CD1c-positive myeloid dendritic cell (primary cell): ENCODE results near the gene KRTAP19-6.
"Not testable (repeated sequence)": the region's sequence is repeated elsewhere in the genome, so short reads cannot be mapped to it uniquely, and the experiment has no call there.

ENCODE experiments used
- DNase-seq: peaks from one replicate; pipeline ENCODE4 v3.0.0-alpha.2; 2016; ENCODE audit errors: extremely low spot score

The KRTAP19-6 gene, protein sequence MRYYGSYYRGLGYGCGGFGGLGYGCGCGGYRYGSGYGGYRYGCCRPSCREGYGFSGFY

DNA sequence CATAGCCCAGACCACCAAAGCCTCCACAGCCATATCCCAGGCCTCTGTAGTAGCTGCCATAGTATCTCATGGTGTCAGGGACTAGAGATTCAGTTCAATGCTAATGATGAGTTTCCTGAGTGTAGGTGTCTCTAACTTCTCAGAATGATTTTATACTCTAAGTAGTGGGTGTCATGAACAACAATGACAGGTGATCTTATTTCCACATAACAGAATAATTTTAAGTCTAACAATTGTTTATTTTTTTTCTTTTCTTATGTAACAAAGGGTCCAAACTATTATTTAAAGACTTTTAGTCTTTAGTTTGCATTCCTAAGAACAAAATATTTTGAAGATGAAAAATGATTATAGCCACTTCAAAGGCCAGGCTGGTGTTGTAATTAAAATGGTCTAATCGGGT lies at the start of gene KRTAP19-6:
TSS of gene KRTAP19-6 (minus strand) at position 101 of the 400 bp plus-strand sequence. CDS start at position 70, 31 bp downstream.
- DNase-seq, result no peak

DNA sequence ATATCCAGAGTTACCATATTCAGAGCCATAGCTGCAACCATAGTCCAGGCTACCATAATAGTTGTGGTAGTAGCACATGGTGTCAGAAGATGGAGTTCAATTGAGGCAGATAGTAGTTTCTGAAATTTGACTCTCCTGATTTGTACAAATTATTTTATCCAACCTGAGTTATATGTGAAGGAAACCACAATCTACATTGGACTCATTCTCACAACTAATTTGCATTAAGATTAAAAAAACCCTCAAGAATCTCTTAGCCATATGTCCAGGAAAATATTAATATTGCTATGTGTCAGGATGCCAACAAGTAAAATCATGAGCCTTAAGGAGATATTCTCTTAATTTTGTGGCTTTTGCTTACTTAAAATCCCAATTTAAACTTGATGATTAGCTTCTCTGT lies 48.6 kb upstream of the KRTAP19-6 start, which contains the start of gene KRTAP22-2:
TSS of gene KRTAP22-2 (minus strand) at position 101 of the 400 bp plus-strand sequence.
- no peak for DNase-seq

DNA sequence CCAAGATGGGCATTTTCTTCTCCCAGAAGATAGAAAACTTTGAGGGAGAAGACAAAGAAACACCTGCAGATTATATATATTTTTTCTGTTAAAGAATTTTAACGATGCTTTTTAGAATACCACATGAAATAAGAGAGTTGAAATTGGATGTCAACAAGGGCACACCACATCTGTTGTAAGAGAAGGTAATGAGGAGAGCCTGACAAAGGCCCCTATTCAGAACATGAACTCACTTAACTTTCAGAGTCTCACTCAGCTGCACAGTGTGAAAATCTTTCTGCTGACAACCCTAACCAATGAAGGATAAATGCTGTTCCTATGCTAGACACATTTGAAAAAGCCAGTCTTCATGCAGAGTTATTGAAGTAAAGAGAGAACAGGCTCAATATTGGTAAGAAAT lies 41.2 kb upstream of the KRTAP19-6 start:
- DNase-seq, result no peak

GRCh38 chr21:30580132-30580531 lies 38.5 kb upstream of the KRTAP19-6 start:
- no peak for DNase-seq

- no peak for DNase-seq
Measured at GRCh38 chr21:30579346-30579745, 37.7 kb upstream of the KRTAP19-6 start.

DNA sequence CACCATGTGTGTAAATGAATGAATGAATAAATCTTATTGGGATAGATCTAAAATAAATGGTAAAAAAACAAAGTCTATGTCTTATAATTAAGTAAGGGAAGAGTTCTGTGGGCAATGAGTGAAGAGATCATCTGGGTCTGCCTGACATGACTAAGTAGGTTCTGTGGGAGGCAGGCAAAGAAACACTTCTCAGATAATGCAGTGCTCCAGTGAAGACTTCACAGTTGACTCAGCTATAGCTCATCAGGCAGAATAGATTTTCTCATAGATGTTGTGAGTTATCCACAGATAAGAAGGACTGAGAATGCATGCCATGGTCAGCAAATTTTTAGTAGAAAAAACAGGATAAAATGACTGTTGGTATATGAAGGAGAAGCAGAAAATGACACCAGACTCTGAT lies 36.1 kb upstream of the KRTAP19-6 start:
- no peak for DNase-seq

GRCh38 chr21:30567617-30568016 lies 26.0 kb upstream of the KRTAP19-6 start:
- DNase-seq, result no peak

DNA sequence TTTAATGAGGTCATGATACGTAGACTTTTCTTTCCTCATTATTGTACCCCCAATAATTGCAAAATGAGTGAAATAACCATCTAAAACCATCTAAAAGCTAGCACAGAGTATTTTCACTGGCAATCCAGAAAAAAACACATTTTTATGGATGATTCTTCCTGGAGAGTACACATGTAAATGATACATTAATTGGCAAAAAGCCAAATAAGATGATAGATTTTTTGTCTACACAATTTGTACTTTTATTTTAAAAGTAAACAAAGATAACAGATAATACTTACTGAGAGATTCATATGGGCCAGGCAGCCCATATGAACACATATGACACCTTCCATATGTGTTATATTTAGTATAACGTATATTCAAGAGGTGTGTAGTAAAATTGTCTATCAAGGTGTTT lies 22.0 kb upstream of the KRTAP19-6 start:
- DNase-seq, result no peak

GRCh38 chr21:30563072-30563471 lies 21.4 kb upstream of the KRTAP19-6 start:
- DNase-seq, result no peak

GRCh38 chr21:30561957-30562356 lies 20.3 kb upstream of the KRTAP19-6 start:
- DNase-seq, result no peak

DNA sequence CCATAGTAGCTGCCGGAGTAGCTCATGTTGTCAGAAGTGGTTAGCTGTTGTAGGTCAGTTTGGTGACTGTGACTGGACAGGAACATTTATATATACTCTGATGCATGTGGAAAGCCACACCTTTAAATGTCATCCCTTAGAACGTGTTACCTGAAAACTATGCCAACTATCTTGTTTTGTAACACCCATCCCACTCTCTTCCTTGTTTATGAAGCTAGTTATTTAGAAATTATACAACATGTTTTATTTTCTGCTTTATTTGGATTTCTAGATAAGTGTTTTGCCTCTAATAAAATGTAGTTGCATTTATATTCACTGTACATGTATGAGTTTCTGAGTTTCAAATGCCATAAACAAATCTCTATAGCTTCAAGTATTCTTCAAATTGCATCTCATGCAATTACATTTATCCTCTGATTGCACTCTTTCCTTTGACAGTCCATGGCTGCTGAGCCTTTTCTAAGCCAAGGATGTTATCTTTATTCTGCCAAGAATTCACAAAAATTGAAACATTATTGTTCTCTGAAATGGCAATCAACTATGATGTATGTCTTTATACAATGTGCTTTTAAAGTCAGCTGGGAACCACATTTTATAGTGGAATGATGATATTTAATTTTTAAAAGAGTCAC lies 19.7 kb upstream of the KRTAP19-6 start, which contains the start of gene KRTAP19-7:
TSS of gene KRTAP19-7 (minus strand) at position 51 of the 632 bp plus-strand sequence. CDS start at position 26, 25 bp downstream.
- DNase-seq, result no peak

GRCh38 chr21:30555095-30555494 lies 13.4 kb upstream of the KRTAP19-6 start:
- no peak for DNase-seq

- DNase-seq, result no peak
Measured at GRCh38 chr21:30552782-30553181, 11.1 kb upstream of the KRTAP19-6 start.

DNA sequence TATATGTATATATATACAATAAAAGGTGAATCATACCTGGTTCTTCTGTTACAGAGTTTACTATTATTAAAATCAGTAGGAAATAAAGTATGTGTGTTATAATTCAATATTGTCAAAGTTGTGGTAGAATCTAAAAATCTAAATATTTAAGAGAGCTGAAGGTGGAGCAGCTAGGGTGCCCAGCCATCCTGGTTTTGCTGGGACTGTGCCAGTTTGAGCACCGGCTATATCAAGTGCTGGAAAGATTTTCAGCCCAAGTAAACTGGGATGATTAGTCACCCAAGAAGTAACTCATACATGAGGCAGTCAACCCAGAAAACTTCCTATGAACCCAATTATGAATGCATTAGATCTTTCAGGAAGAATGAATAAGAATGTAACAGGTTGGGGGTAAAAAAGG lies 22.8 kb downstream of the KRTAP19-6 start:
- no peak for DNase-seq

DNA sequence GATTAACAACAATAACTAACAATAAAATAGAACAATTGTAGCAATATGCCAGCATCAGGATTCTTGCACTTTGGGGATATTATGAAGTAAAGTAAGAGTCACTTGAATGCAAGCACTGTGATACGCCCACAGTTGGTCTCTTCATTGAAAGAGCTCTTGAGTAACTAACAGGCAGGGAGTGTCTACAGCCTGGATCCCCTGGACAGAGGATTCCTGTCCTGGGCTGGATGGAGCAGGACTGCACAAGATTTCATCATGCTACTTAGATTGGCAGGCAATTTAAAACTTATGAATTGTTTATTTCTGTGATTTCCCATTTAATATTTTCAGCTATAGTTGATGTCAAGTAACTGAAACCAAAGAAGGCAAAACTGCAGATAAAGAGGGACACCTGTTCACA lies 26.0 kb downstream of the KRTAP19-6 start:
- no peak for DNase-seq

- not testable (repeated sequence) for DNase-seq
Measured at GRCh38 chr21:30505621-30506205, 36.0 kb downstream of the KRTAP19-6 start.

GRCh38 chr21:30502041-30502440 lies 39.6 kb downstream of the KRTAP19-6 start, which contains the start of gene KRTAP19-5:
KRTAP19-5 (minus strand) TSS chr21:30502141; CDS start chr21:30502090, 51 bp downstream.
- no peak for DNase-seq

- DNase-seq, result no peak
Measured at GRCh38 chr21:30497065-30497464, 44.6 kb downstream of the KRTAP19-6 start, which contains the start of gene KRTAP19-4. KRTAP19-4 (minus strand) TSS chr21:30497165; CDS start chr21:30497110, 55 bp downstream.

DNA sequence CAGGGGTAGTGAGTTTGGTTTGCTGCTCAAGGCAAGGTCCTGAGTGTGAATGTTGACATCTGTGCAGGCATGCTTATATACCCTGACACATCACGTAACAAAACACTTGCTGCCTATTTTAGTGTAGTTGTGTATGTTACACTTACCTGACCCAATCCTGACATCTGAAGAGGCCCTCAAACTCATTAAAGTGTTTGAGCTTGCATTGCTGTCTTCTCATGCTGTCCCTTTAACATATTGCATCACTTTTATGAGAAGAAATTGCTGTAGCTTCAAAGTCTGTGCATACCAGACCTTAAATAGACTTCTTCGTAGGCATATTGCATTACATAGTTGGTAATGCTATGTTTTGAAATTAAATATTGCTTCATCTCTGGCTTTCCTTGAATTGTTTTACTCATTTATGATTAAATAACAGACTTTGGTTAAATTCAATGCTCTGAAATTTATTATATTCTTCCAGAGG lies 49.7 kb downstream of the KRTAP19-6 start, which contains the start of gene KRTAP19-3:
TSS of gene KRTAP19-3 (minus strand) at position 51 of the 466 bp plus-strand sequence. CDS start 56 bp downstream, outside the sequence.
- no peak for DNase-seq
